HepG2 (cell line): ENCODE results near the gene PCNX1. TPM values are rescaled to one million over a fixed set of nuclear protein-coding genes. Genes with fewer than 3 reads are reported as not detected.

Experiments
- ATAC-seq: fragments of 200-7000 bp; cut with Tn5 transposase; 3 replicates; pipeline ENCODE4 v1.9.1; 2020; ENCODE audit warnings: mild to moderate bottlenecking, moderate library complexity
- BruUV-seq: library from RNA; stranded (reverse); fragments of 400-500 nt; replicated peaks from 2 replicates; lab custom pipeline; 2021; lab: Mats Ljungman, UMichigan
- CTCF ChIA-PET: fragments of 300-600 bp; formaldehyde crosslinking; extraction: SDS; loops from one replicate; lab custom pipeline; 2021; ENCODE audit warnings: low total read pairs, inconsistent platforms, low intra/inter-chr PET ratio; lab: Yijun Ruan, JAX
- POLR2A ChIA-PET: fragments of 350-600 bp; sonication (Branson Sonifier 250); formaldehyde crosslinking; loops from one replicate; lab custom pipeline; 2020; ENCODE audit warnings: antibody characterized with exemption, inconsistent platforms; lab: Yijun Ruan, JAX
- DNase-seq: peaks from one replicate; pipeline ENCODE4 v3.0.0-alpha.2; 2015; ENCODE audit warnings: low spot score
- FAIRE-seq: peaks from 3 replicates; lab custom pipeline; 2011; peaks lifted over from hg19 to GRCh38; lab: Jason Lieb, UNC
- H2AFZ ChIP-seq: one replicate; pipeline ENCODE4 v1.6.1; 2011; ENCODE audit warnings: low read length, inconsistent platforms
- H3K27ac ChIP-seq: fragments of 300-600 bp; 3 replicates; pipeline ENCODE4 v1.8.0; 2011; ENCODE audit warnings: mixed run types, mild to moderate bottlenecking, mixed read lengths, low read length, inconsistent platforms; ENCODE audit not compliant: insufficient read depth; ENCODE audit errors: extremely low read length
- H3K27me3 ChIP-seq, 2 experiments: fragments of 200-600 bp in 1 of 2; 2 replicates in 1 of 2; 3 replicates in 1 of 2; pipeline versions ENCODE4 v1.6.0 to v1.8.0; 2011; ENCODE audit warnings: low read length in 2 of 2, mild to moderate bottlenecking in 2 of 2, moderate library complexity in 2 of 2, inconsistent platforms in 1 of 2; ENCODE audit not compliant: insufficient read depth in 2 of 2, control insufficient read depth in 1 of 2
- H3K36me3 ChIP-seq, 2 experiments: fragments of 200-600 bp in 1 of 2; replicated peaks in 1 of 2; 2 replicates in 1 of 2; 3 replicates in 1 of 2; pipeline versions ENCODE4 v1.5.1 to v1.8.0; 2011; ENCODE audit warnings: low read length in 2 of 2, inconsistent platforms in 1 of 2; ENCODE audit not compliant: insufficient read depth in 2 of 2, control insufficient read depth in 1 of 2
- H3K4me1 ChIP-seq: 2 replicates; pipeline ENCODE4 v1.5.1; 2012; ENCODE audit warnings: low read length, inconsistent platforms; ENCODE audit not compliant: insufficient read depth
- H3K4me2 ChIP-seq: 2 replicates; pipeline ENCODE4 v1.6.0; 2011; ENCODE audit warnings: low read depth, low read length, inconsistent platforms
- H3K4me3 ChIP-seq, 3 experiments: fragments of 200-600 bp in 1 of 3; sonication (generic), shearing (Covaris generic) in 1 of 3; replicated peaks in 1 of 3; 2 replicates each; pipeline ENCODE4 v1.5.1; 2011 to 2016; ENCODE audit warnings: low read length in 3 of 3, inconsistent platforms in 2 of 3, low read depth in 2 of 3, mild to moderate bottlenecking in 2 of 3, control low read depth in 1 of 3, mixed read lengths in 1 of 3; ENCODE audit not compliant: insufficient read depth in 1 of 3
- H3K79me2 ChIP-seq: one replicate; pipeline ENCODE4 v1.6.1; 2011; ENCODE audit warnings: low read length, inconsistent platforms; ENCODE audit not compliant: insufficient read depth
- H3K9ac ChIP-seq: 2 replicates; pipeline ENCODE4 v1.6.0; 2011; ENCODE audit warnings: mild to moderate bottlenecking, low read depth, low read length, inconsistent platforms; ENCODE audit not compliant: insufficient read depth
- H3K9me3 ChIP-seq: 2 replicates; pipeline ENCODE4 v1.5.1; 2012; ENCODE audit warnings: mild to moderate bottlenecking, low read length
- H4K20me1 ChIP-seq: 2 replicates; pipeline ENCODE4 v1.6.0; 2011; ENCODE audit warnings: inconsistent platforms, mild to moderate bottlenecking, low read length, moderate library complexity; ENCODE audit not compliant: insufficient read depth
- HES4 ChIP-seq: sonication (generic); formaldehyde crosslinking; IDR thresholded peaks from 2 replicates; pipeline ENCODE4 v1.9.0; 2021; ENCODE audit warnings: mild to moderate bottlenecking, missing genetic modification reagents, borderline replicate concordance
- MZF1 ChIP-seq: sonication (generic); formaldehyde crosslinking; IDR thresholded peaks from 2 replicates; pipeline ENCODE4 v1.8.1; 2023; ENCODE audit warnings: mild to moderate bottlenecking, missing genetic modification reagents, borderline replicate concordance
- NR2F6 ChIP-seq, 2 experiments: IDR thresholded peaks; 2 replicates each; pipeline ENCODE4 v1.6.1; 2016; ENCODE audit warnings: antibody characterized with exemption in 1 of 2, mild to moderate bottlenecking in 1 of 2
- PRPF4 ChIP-seq: fragments of 200-400 bp; formaldehyde crosslinking; IDR thresholded peaks from 2 replicates; pipeline ENCODE4 v1.6.1; 2016; ENCODE audit warnings: low read length, low read depth; ENCODE audit not compliant: poor library complexity, severe bottlenecking
- TMF1 ChIP-seq: sonication (generic); formaldehyde crosslinking; IDR thresholded peaks from 2 replicates; pipeline ENCODE4 v1.8.1; 2022; ENCODE audit warnings: low read depth, missing genetic modification reagents
- ZHX2 ChIP-seq, 2 experiments: sonication (generic) in 1 of 2; formaldehyde crosslinking in 1 of 2; IDR thresholded peaks; 2 replicates each; pipeline versions ENCODE4 v1.6.1 to v1.9.0; 2014 to 2022; ENCODE audit warnings: antibody characterized with exemption in 1 of 2, borderline replicate concordance in 1 of 2, inconsistent platforms in 1 of 2, low read depth in 1 of 2, missing genetic modification reagents in 1 of 2
- ZNF101 ChIP-seq: sonication (generic); formaldehyde crosslinking; IDR thresholded peaks from 2 replicates; pipeline ENCODE4 v1.4.0; 2020; ENCODE audit warnings: mild to moderate bottlenecking, low read depth, missing genetic modification reagents, borderline replicate concordance
- ZNF232 ChIP-seq: sonication (generic); formaldehyde crosslinking; IDR thresholded peaks from 2 replicates; pipeline ENCODE4 v1.4.0; 2020; ENCODE audit warnings: missing genetic modification reagents, borderline replicate concordance
- ZNF256 ChIP-seq: sonication (generic); formaldehyde crosslinking; conservative IDR thresholded peaks from 2 replicates; pipeline ENCODE4 v1.4.0; 2020; ENCODE audit warnings: missing genetic modification reagents
- ZNF761 ChIP-seq: sonication (generic); formaldehyde crosslinking; conservative IDR thresholded peaks from 2 replicates; pipeline ENCODE4 v1.4.0; 2020; ENCODE audit warnings: mild to moderate bottlenecking, missing genetic modification reagents
- WGBS: methylation state at CpG from one replicate; pipeline ENCODE4 v1.1.6; 2017; ENCODE audit warnings: low lambda C conversion rate; 5-methylcytosine and 5-hydroxymethylcytosine counted together
- in situ Hi-C: cut with HindIII; loops from 2 replicates; pipeline ENCODE4 v1.10.0; 2017; ENCODE audit warnings: low pct_unique_long_range_greater_than_20kb; ENCODE audit not compliant: extremely low pct_ligation_motif_present
- intact Hi-C: fragments of 100-400 bp; cut with micrococcal nuclease; formaldehyde crosslinking; loops from one replicate; pipeline ENCODE4 v1.10.0; 2022; ENCODE audit not compliant: unreplicated experiment
- polyA plus RNA-seq, 8 experiments: library from polyadenylated mRNA; depleted of rRNA in 3 of 8; stranded (reverse) in 7 of 8; unstranded in 1 of 8; fragments of >200 nt; fragmentation: Illumina TruSeq in 4 of 8; extraction: Trizol in 4 of 8; gene quantifications; 2 replicates each; pipeline versions ENCODE4 v1.2.1 to v1.2.3, GENCODE V29; 2011 to 2016; ENCODE audit warnings: low read depth in 4 of 8, missing spikeins in 1 of 8, mixed read lengths in 1 of 8; ENCODE audit not compliant: insufficient read depth in 1 of 8
- total RNA-seq, 5 experiments: library from RNA; depleted of rRNA; stranded (reverse); fragments of >200 nt; fragmentation: Illumina TruSeq; extraction: Trizol; gene quantifications; 2 replicates each; pipeline ENCODE4 v1.2.3, GENCODE V29; 2016; ENCODE audit warnings: low read depth in 1 of 5
- TF ChIP-seq, protein P1 (sequence below): sonication (generic); formaldehyde crosslinking; IDR thresholded peaks from 2 replicates; pipeline ENCODE4 v1.4.0; 2020; ENCODE audit warnings: missing genetic modification reagents; ENCODE audit errors: not compliant biosample characterization
- TF ChIP-seq, protein P2 (sequence below): sonication (generic); formaldehyde crosslinking; conservative IDR thresholded peaks from 2 replicates; pipeline ENCODE4 v1.4.0; 2020; ENCODE audit warnings: mild to moderate bottlenecking, missing genetic modification reagents, moderate library complexity
- TF ChIP-seq, protein P3 (sequence below): sonication (generic); formaldehyde crosslinking; IDR thresholded peaks from 2 replicates; pipeline ENCODE4 v1.4.0; 2020; ENCODE audit warnings: mild to moderate bottlenecking, missing genetic modification reagents

The PCNX1 gene
- total and polyA plus RNA-seq, 2 of the 13 experiments (the other 11 are each of a cell fraction or from before 2014, with no cell fraction given) = 24.9 to 30.3 TPM

GRCh38 chr14:70954068-70954467 lies 46.8 kb downstream of the PCNX1 start:
- FAIRE-seq (no peak), ATAC-seq (no peak), DNase-seq (no peak)
- CTCF ChIA-PET = no interaction called here
- POLR2A ChIA-PET = no interaction called here
- Histone ChIP-seq H3K9me3 (no peaks in the 10 kb centered on the region), H3K27ac (no peak overlapping the region), H2AFZ (no peak overlapping the region), H3K4me2 (no peak overlapping the region), H3K9ac (no peak overlapping the region), H3K4me3 (no peak overlapping the region), H3K27me3 (no peaks in the 10 kb centered on the region), H3K36me3 (peaks cover 0 to 7% of the 10 kb centered on the region in 2 experiments; a peak in 3 of 5 replicates), H4K20me1 (0 out of 2 replicates have a peak, but pooled peaks cover 2% of the 10 kb centered on the region), H3K79me2 (peaks cover 6% of the 10 kb centered on the region), H3K4me1 (no peaks in the 10 kb centered on the region)
- intact Hi-C loops = no loop called here
- in situ Hi-C loops = loop anchor here (10.0 to 25.0 kb wide), 2 partner anchors 129 to 342 kb away; partner anchors contain the start of gene MED6
- WGBS = 97% methylated on average over 1 of the region's 1 CpG
- no TSS peak for BruUV-seq
- TF ChIP-seq, protein P1, sequence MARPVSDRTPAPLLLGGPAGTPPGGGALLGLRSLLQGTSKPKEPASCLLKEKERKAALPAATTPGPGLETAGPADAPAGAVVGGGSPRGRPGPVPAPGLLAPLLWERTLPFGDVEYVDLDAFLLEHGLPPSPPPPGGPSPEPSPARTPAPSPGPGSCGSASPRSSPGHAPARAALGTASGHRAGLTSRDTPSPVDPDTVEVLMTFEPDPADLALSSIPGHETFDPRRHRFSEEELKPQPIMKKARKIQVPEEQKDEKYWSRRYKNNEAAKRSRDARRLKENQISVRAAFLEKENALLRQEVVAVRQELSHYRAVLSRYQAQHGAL = no peak
- TF ChIP-seq PRPF4 (no peak), NR2F6 (IDR thresholded peaks at IDR 0.05) (no peak), NR2F6 (CRISPR knock-in tag; IDR thresholded peaks at IDR 0.05) (no peak), ZNF101 (CRISPR knock-in tag) (no peak), TMF1 (no peak), ZNF232 (CRISPR knock-in tag) (no peak), ZHX2 (IDR thresholded peaks at IDR 0.05; ENCODE audit: low read depth) (no peak), ZHX2 (CRISPR knock-in tag; IDR thresholded peaks at IDR 0.05; ENCODE audit: borderline replicate concordance) (no peak), HES4 (no peak), MZF1 (CRISPR knock-in tag) (no peak), ZNF256 (CRISPR knock-in tag) (no peak), ZNF761 (CRISPR knock-in tag) (no peak)
- TF ChIP-seq, protein P2, sequence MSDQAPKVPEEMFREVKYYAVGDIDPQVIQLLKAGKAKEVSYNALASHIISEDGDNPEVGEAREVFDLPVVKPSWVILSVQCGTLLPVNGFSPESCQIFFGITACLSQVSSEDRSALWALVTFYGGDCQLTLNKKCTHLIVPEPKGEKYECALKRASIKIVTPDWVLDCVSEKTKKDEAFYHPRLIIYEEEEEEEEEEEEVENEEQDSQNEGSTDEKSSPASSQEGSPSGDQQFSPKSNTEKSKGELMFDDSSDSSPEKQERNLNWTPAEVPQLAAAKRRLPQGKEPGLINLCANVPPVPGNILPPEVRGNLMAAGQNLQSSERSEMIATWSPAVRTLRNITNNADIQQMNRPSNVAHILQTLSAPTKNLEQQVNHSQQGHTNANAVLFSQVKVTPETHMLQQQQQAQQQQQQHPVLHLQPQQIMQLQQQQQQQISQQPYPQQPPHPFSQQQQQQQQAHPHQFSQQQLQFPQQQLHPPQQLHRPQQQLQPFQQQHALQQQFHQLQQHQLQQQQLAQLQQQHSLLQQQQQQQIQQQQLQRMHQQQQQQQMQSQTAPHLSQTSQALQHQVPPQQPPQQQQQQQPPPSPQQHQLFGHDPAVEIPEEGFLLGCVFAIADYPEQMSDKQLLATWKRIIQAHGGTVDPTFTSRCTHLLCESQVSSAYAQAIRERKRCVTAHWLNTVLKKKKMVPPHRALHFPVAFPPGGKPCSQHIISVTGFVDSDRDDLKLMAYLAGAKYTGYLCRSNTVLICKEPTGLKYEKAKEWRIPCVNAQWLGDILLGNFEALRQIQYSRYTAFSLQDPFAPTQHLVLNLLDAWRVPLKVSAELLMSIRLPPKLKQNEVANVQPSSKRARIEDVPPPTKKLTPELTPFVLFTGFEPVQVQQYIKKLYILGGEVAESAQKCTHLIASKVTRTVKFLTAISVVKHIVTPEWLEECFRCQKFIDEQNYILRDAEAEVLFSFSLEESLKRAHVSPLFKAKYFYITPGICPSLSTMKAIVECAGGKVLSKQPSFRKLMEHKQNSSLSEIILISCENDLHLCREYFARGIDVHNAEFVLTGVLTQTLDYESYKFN (CRISPR knock-in tag) = no peak
- TF ChIP-seq, protein P3, sequence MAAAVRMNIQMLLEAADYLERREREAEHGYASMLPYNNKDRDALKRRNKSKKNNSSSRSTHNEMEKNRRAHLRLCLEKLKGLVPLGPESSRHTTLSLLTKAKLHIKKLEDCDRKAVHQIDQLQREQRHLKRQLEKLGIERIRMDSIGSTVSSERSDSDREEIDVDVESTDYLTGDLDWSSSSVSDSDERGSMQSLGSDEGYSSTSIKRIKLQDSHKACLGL (CRISPR knock-in tag) = no peak
